Neuronal stem cell (in vitro differentiated cells): ENCODE measurements around the gene POLR1C.

ENCODE experiments used
- DNase-seq: peaks from one replicate; pipeline ENCODE4 v3.0.0-alpha.2; 2013; ENCODE audit warnings: low spot score
- H2AFZ ChIP-seq: one replicate; pipeline ENCODE4 v1.6.1; 2013; ENCODE audit warnings: mild to moderate bottlenecking, low read length, inconsistent platforms
- H2AK5ac ChIP-seq: 2 replicates; pipeline ENCODE4 v1.6.1; 2013; ENCODE audit warnings: low read depth, mild to moderate bottlenecking, inconsistent platforms, low read length, moderate library complexity, mixed read lengths
- H2BK120ac ChIP-seq: 2 replicates; pipeline ENCODE4 v1.6.1; 2013; ENCODE audit warnings: low read depth, mild to moderate bottlenecking, inconsistent platforms, low read length, moderate library complexity, mixed read lengths
- H2BK12ac ChIP-seq: one replicate; pipeline ENCODE4 v1.6.1; 2013; ENCODE audit warnings: low read length, inconsistent platforms
- H2BK15ac ChIP-seq: 2 replicates; pipeline ENCODE4 v1.6.1; 2013; ENCODE audit warnings: mild to moderate bottlenecking, low read length, inconsistent platforms, mixed read lengths
- H2BK5ac ChIP-seq: one replicate; pipeline ENCODE4 v1.6.1; 2013; ENCODE audit warnings: inconsistent platforms, mild to moderate bottlenecking, low read length, moderate library complexity
- H3K14ac ChIP-seq: one replicate; pipeline ENCODE4 v1.6.1; 2013; ENCODE audit warnings: low read length, inconsistent platforms
- H3K18ac ChIP-seq: 2 replicates; pipeline ENCODE4 v1.6.1; 2013; ENCODE audit warnings: low read length, inconsistent platforms
- H3K23ac ChIP-seq: 2 replicates; pipeline ENCODE4 v1.6.1; 2013; ENCODE audit warnings: low read depth, mild to moderate bottlenecking, mixed read lengths, low read length, inconsistent platforms; ENCODE audit not compliant: poor library complexity
- H3K27ac ChIP-seq: replicated peaks from 3 replicates; pipeline ENCODE4 v1.5.1; 2013; ENCODE audit warnings: low read length, inconsistent platforms
- H3K27me3 ChIP-seq, 3 experiments: 2 replicates each; pipeline ENCODE4 v1.6.1; 2013; ENCODE audit warnings: low read length in 3 of 3, mild to moderate bottlenecking in 2 of 3, inconsistent platforms in 1 of 3, low read depth in 1 of 3, mixed read lengths in 1 of 3, moderate library complexity in 1 of 3; ENCODE audit not compliant: control insufficient read depth in 3 of 3, insufficient read depth in 3 of 3
- H3K36me3 ChIP-seq, 2 donors: replicated peaks in 1 of 2; 2 replicates each; pipeline ENCODE4 v1.6.1; 2013; ENCODE audit warnings: low read length in 2 of 2; ENCODE audit not compliant: control insufficient read depth in 2 of 2, insufficient read depth in 2 of 2
- H3K4ac ChIP-seq: 2 replicates; pipeline ENCODE4 v1.6.1; 2013; ENCODE audit warnings: inconsistent platforms, mild to moderate bottlenecking, low read length, moderate library complexity
- H3K4me1 ChIP-seq, 2 donors: 1 replicate in 1 of 2; 2 replicates in 1 of 2; pipeline ENCODE4 v1.6.1; 2013; ENCODE audit warnings: low read length in 2 of 2, low read depth in 1 of 2; ENCODE audit not compliant: control insufficient read depth in 2 of 2, insufficient read depth in 1 of 2
- H3K4me2 ChIP-seq: one replicate; pipeline ENCODE4 v1.6.1; 2013; ENCODE audit warnings: mild to moderate bottlenecking, low read length, inconsistent platforms; ENCODE audit not compliant: insufficient read depth, poor library complexity, severe bottlenecking
- H3K4me3 ChIP-seq, 2 donors: 2 replicates each; pipeline ENCODE4 v1.5.1; 2013; ENCODE audit warnings: low read length in 2 of 2, mild to moderate bottlenecking in 2 of 2, inconsistent platforms in 1 of 2, moderate library complexity in 1 of 2
- H3K79me1 ChIP-seq: one replicate; pipeline ENCODE4 v1.6.1; 2013; ENCODE audit warnings: low read depth, mild to moderate bottlenecking, inconsistent platforms, low read length, moderate library complexity
- H3K9ac ChIP-seq: one replicate; pipeline ENCODE4 v1.6.1; 2013; ENCODE audit warnings: mild to moderate bottlenecking, low read depth, low read length, inconsistent platforms; ENCODE audit not compliant: poor library complexity
- H3K9me3 ChIP-seq, 2 donors: replicated peaks in 1 of 2; 2 replicates each; pipeline versions ENCODE3 to v1.6.1; 2013; ENCODE audit warnings: low read length in 2 of 2, mild to moderate bottlenecking in 2 of 2, inconsistent platforms in 1 of 2, low read depth in 1 of 2, mixed read lengths in 1 of 2, moderate library complexity in 1 of 2; ENCODE audit not compliant: control insufficient read depth in 2 of 2, insufficient read depth in 1 of 2
- H4K8ac ChIP-seq: one replicate; pipeline ENCODE4 v1.6.1; 2013; ENCODE audit warnings: low read depth, mild to moderate bottlenecking, inconsistent platforms, low read length, moderate library complexity
- H4K91ac ChIP-seq: one replicate; pipeline ENCODE4 v1.6.1; 2013; ENCODE audit warnings: low read length, low read depth, mild to moderate bottlenecking, inconsistent platforms; ENCODE audit not compliant: poor library complexity
- WGBS, 2 donors: extraction: QIAGEN DNeasy Blood & Tissue Kit; methylation state at CpG; one replicate each; pipeline ENCODE4 v1.1.7; 2013; ENCODE audit warnings: missing lambda C conversion rate in 2 of 2, mixed read lengths in 1 of 2; ENCODE audit not compliant: insufficient read length in 2 of 2, insufficient replicate concordance in 1 of 2; ENCODE audit errors: extremely low coverage in 2 of 2; 5-methylcytosine and 5-hydroxymethylcytosine counted together

POLR1C gene

DNA sequence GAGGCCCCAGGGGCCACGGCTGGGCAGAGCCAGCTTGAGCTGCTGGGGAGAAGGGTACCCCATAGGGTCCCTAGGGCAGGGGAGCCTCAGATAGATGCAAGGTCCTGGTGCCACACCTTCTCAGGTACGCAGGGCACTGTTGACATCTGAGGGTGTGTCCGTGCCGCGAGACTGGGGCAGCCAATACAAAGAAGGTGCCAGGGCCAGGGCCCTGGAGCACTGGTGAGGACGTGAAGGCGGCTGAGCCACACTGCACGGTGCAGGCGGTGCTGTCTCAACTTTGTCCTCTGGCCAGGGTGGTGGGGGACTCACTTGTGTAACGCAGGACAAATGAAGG lies 6.1 kb upstream of the POLR1C start:
- no CpG with 5 or more reads among the region's 10 CpGs for WGBS, 2 donors

DNA sequence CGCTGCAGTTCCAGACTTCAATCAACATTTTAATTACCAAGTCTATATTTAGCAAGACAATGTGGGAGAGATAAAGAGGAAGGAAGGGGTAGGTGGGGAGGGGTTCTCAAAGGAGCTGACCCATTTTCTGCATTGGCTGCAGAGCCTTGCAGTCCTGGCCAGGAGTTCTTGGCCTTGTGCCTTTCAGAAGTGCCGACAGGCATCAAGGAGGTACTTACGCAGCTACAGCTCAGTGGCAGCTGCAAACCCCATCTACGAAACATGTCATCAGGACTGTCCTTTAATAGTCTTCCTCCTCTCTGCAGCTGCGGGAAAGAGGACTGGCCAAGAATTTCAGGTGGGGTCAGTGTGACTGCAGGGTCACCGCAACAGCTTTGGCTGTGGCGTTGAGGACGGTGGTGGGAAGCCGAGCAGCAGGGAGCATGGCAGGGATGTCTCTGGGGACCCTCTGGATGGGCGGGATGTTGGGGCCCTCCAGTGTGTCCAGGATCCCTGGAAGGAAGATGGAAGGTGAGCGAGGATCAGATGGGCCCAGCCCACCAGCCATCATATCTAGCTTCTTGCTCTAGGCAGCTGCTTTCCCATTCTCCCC lies 5.0 kb upstream of the POLR1C start:
- Histone ChIP-seq H3K14ac (no peak overlapping the region), H3K9me3 (no peaks in the 10 kb centered on the region), H3K4ac (no peak overlapping the region), H3K27ac (no peak overlapping the region), H4K8ac (no peak overlapping the region), H2BK12ac (no peak overlapping the region), H4K91ac (no peak overlapping the region), H3K9ac (peak overlapping the region; percentile 13), H3K4me3 (no peak overlapping the region), H2AK5ac (no peak overlapping the region), H3K23ac (no peak overlapping the region), H2BK5ac (no peak overlapping the region), H2BK120ac (no peak overlapping the region), H3K79me1 (peaks cover 11% of the 10 kb centered on the region), H3K18ac (no peak overlapping the region), H3K4me2 (no peak overlapping the region), H3K27me3 (peaks cover 7 to 17% (median 9%) of the 10 kb centered on the region in 3 experiments), H2AFZ (no peak overlapping the region), H2BK15ac (no peak overlapping the region), H3K36me3 (peaks cover 39 to 52% of the 10 kb centered on the region in 2 donors), H3K4me1 (peaks cover 12 to 15% of the 10 kb centered on the region in 2 donors)
- no peak for DNase-seq
- WGBS, 2 donors, result no CpG with 5 or more reads among the region's 11 CpGs

More for the DNA sequence above, 6.1 kb upstream of the POLR1C start:
- H3K23ac ChIP-seq, result peak overlapping the region; percentile 90
- peak overlapping the region; percentile 32 for H2AK5ac ChIP-seq
- no peak overlapping the region for H3K4ac ChIP-seq
- H3K27ac ChIP-seq, result no peak overlapping the region
- DNase-seq, result no peak
- H3K4me3 ChIP-seq, result peak overlapping the region in 1 of 2 donors; percentile 81
- H3K4me1 ChIP-seq, result peaks cover 9 to 14% of the 10 kb centered on the region in 2 donors
- H3K9me3 ChIP-seq, result no peaks in the 10 kb centered on the region
- H2BK5ac ChIP-seq, result no peak overlapping the region
- H2BK12ac ChIP-seq, result no peak overlapping the region
- H3K27me3 ChIP-seq, result peaks cover 7 to 17% (median 9%) of the 10 kb centered on the region in 3 experiments
- no peak overlapping the region for H4K91ac ChIP-seq
- peaks cover 38 to 58% of the 10 kb centered on the region in 2 donors for H3K36me3 ChIP-seq
- H2BK120ac ChIP-seq, result no peak overlapping the region
- H3K18ac ChIP-seq, result peak overlapping the region; percentile 89
- peak overlapping the region; percentile 83 for H3K14ac ChIP-seq
- no peak overlapping the region for H3K4me2 ChIP-seq
- H4K8ac ChIP-seq, result no peak overlapping the region
- H3K79me1 ChIP-seq, result peaks cover 5% of the 10 kb centered on the region
- H3K9ac ChIP-seq, result peak overlapping the region; percentile 99
- no peak overlapping the region for H2AFZ ChIP-seq
- H2BK15ac ChIP-seq, result no peak overlapping the region

DNA sequence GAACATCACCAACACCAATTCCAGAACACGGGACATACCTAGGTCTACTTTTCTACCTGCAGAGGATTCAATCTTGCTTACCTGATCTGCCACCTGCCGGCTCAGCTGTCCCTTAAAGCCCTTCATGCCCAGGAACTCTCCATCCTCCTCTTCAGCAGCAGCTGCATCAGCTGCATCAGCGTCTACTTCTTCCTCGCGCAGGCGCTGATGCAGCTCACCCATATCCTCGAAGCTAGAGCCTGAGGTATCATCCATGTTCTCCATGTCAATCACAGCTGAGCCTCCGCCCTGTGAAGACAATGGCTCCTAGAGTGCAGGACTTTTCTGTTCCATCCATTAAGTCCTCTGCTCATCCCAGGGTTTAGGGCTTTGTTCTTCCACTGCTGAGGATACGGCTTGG lies 1.1 kb upstream of the POLR1C start:
- Histone ChIP-seq H3K4me1 (peaks cover 8 to 10% of the 10 kb centered on the region in 2 donors), H3K27ac (no peak overlapping the region), H2BK5ac (no peak overlapping the region), H4K8ac (no peak overlapping the region), H4K91ac (no peak overlapping the region), H3K23ac (no peak overlapping the region), H2BK12ac (no peak overlapping the region), H3K4me3 (peak overlapping the region; percentile 89 to 96), H3K9me3 (no peaks in the 10 kb centered on the region), H2AFZ (no peak overlapping the region), H3K14ac (no peak overlapping the region), H3K18ac (no peak overlapping the region), H3K36me3 (peaks cover 53 to 74% of the 10 kb centered on the region in 2 donors), H2BK15ac (no peak overlapping the region), H3K4ac (no peak overlapping the region), H3K79me1 (peaks cover 15% of the 10 kb centered on the region), H2BK120ac (no peak overlapping the region), H3K9ac (peak overlapping the region; percentile 24), H3K4me2 (peak overlapping the region; percentile 83), H3K27me3 (no peaks in the 10 kb centered on the region), H2AK5ac (peak overlapping the region; percentile 17)
- no peak for DNase-seq
- WGBS, 2 donors, result no CpG with 5 or more reads among the region's 9 CpGs

DNA sequence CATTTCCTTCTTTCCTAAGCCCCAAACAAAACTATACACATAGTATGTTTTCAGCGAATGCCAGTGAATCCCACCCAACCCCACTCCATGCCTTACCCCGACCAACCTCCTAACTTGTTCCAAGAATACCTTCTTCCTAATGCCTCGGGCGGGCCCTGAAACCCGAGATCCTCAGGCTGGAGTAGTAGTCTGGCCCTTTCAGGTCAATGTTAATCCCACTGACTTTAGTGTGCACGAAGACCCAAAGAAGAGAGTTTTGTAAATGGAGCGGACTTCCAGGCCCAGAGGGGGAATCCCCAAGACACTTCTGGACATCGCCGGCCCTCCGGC lies 557 bp upstream of the POLR1C start:
- Histone ChIP-seq H3K18ac (peak overlapping the region; percentile 88), H2AK5ac (no peak overlapping the region), H2BK12ac (no peak overlapping the region), H4K8ac (no peak overlapping the region), H2BK120ac (no peak overlapping the region), H3K23ac (no peak overlapping the region), H3K27me3 (no peaks in the 10 kb centered on the region), H3K9me3 (no peaks in the 10 kb centered on the region), H2BK15ac (no peak overlapping the region), H2AFZ (peak overlapping the region; percentile 85), H3K27ac (no peak overlapping the region), H3K14ac (peak overlapping the region; percentile 73), H3K9ac (peak overlapping the region; percentile 86), H3K4me2 (peak overlapping the region; percentile 83), H3K36me3 (peaks cover 55 to 74% of the 10 kb centered on the region in 2 donors), H3K4me3 (peak overlapping the region; percentile 89 to 96), H3K79me1 (peaks cover 15% of the 10 kb centered on the region), H3K4ac (no peak overlapping the region), H2BK5ac (peak overlapping the region; percentile 43), H3K4me1 (peaks cover 8 to 10% of the 10 kb centered on the region in 2 donors), H4K91ac (no peak overlapping the region)
- WGBS, 2 donors, result no CpG with 5 or more reads among the region's 10 CpGs
- no peak for DNase-seq
